Calu3 (cell line): Measurements from ENCODE around the gene NBDY. TPM values are rescaled to one million over a fixed set of nuclear protein-coding genes. Genes with fewer than 3 reads are reported as not detected.
"Not testable (repeated sequence)": the region's sequence is repeated elsewhere in the genome, so short reads cannot be mapped to it uniquely, and the experiment has no call there.

Source experiments
- BruUV-seq: library from RNA; stranded (reverse); fragments of 400-500 nt; replicated peaks from 2 replicates; lab custom pipeline; 2021; lab: Mats Ljungman, UMichigan
- CTCF ChIA-PET: fragments of 300-600 bp; sonication (Branson Sonifier 250); formaldehyde crosslinking; loops from one replicate; lab custom pipeline; 2022; ENCODE audit warnings: antibody characterized with exemption; lab: Charles Lee
- DNase-seq: peaks from one replicate; pipeline ENCODE4 v3.0.0; 2022
- H3K27ac Mint-ChIP-seq: one replicate; pipeline ENCODE4 v1.8.0; 2022; ENCODE audit warnings: mixed read lengths; ENCODE audit not compliant: unreplicated experiment
- H3K27me3 Mint-ChIP-seq: one replicate; pipeline ENCODE4 v1.8.0; 2022; ENCODE audit warnings: mixed read lengths; ENCODE audit not compliant: unreplicated experiment
- H3K36me3 Mint-ChIP-seq: one replicate; pipeline ENCODE4 v1.8.0; 2022; ENCODE audit warnings: mild to moderate bottlenecking, moderate library complexity, mixed read lengths; ENCODE audit not compliant: insufficient read depth, unreplicated experiment
- H3K4me1 Mint-ChIP-seq: one replicate; pipeline ENCODE4 v1.8.0; 2022; ENCODE audit warnings: mild to moderate bottlenecking, low read depth, mixed read lengths; ENCODE audit not compliant: unreplicated experiment
- H3K4me3 Mint-ChIP-seq: one replicate; pipeline ENCODE4 v1.8.0; 2022; ENCODE audit warnings: mild to moderate bottlenecking, low read depth, moderate library complexity, mixed read lengths; ENCODE audit not compliant: unreplicated experiment
- H3K9me3 Mint-ChIP-seq: one replicate; pipeline ENCODE4 v1.8.0; 2022; ENCODE audit warnings: low read depth, mixed read lengths; ENCODE audit not compliant: unreplicated experiment
- intact Hi-C: fragments of 100-400 bp; cut with micrococcal nuclease; formaldehyde crosslinking; loops from one replicate; pipeline ENCODE4 v1.10.0; 2022; ENCODE audit not compliant: unreplicated experiment
- total RNA-seq: library from RNA; stranded (reverse); gene quantifications from 2 replicates; pipeline ENCODE4 v1.2.3, GENCODE V29; 2022
- TF ChIP-seq, protein P1 (sequence below): fragments of 200-600 bp; IDR thresholded peaks from one replicate; pipeline ENCODE4 v1.8.0; 2022; ENCODE audit warnings: antibody characterized with exemption; ENCODE audit not compliant: unreplicated experiment

Gene NBDY
- total RNA-seq, 1 experiment from 2014 or later = 57.1 TPM

DNA sequence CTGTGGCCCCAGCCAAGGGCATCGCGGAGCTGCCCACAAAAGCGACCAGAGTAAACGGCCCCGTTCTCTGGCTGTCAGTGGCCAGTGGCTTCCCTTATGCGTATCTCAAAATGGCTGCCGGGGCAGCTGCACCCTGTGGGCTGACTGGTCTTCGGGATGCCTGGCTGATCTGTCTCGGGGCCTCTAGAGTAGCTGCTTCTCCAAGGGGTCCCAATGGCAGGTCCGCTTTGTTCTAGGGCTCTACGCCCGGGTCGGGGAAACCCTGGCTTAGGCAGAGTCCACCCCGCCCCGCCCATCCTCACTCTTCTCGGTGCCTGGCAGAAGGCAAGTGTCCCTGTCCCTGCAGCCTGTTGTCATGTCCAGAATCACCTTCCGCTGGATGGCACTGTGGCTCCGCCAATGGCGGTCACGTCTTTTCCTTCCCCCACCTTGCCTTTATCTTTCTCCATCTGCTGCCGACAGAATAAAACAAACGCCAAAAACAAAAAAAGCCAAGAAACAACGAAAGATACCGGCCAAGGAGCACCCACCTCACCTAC is 44.5 kb downstream of the NBDY start:
- BruUV-seq, H3K36me3 Mint-ChIP-seq, H3K4me1 Mint-ChIP-seq, H3K4me3 Mint-ChIP-seq, CTCF ChIA-PET, DNase-seq, H3K9me3 Mint-ChIP-seq, H3K27ac Mint-ChIP-seq, H3K27me3 Mint-ChIP-seq, intact Hi-C loops: not testable (repeated sequence)

GRCh38 chrX:56778099-56778923 is 49.3 kb downstream of the NBDY start:
- H3K36me3 Mint-ChIP-seq, DNase-seq, H3K4me3 Mint-ChIP-seq, H3K9me3 Mint-ChIP-seq, H3K27ac Mint-ChIP-seq, intact Hi-C loops, H3K27me3 Mint-ChIP-seq, H3K4me1 Mint-ChIP-seq, BruUV-seq, CTCF ChIA-PET: not testable (repeated sequence)

- CTCF ChIA-PET = not testable (repeated sequence)
These were observed 50.0 kb downstream of the NBDY start for GRCh38 chrX:56778924-56779468.

DNA sequence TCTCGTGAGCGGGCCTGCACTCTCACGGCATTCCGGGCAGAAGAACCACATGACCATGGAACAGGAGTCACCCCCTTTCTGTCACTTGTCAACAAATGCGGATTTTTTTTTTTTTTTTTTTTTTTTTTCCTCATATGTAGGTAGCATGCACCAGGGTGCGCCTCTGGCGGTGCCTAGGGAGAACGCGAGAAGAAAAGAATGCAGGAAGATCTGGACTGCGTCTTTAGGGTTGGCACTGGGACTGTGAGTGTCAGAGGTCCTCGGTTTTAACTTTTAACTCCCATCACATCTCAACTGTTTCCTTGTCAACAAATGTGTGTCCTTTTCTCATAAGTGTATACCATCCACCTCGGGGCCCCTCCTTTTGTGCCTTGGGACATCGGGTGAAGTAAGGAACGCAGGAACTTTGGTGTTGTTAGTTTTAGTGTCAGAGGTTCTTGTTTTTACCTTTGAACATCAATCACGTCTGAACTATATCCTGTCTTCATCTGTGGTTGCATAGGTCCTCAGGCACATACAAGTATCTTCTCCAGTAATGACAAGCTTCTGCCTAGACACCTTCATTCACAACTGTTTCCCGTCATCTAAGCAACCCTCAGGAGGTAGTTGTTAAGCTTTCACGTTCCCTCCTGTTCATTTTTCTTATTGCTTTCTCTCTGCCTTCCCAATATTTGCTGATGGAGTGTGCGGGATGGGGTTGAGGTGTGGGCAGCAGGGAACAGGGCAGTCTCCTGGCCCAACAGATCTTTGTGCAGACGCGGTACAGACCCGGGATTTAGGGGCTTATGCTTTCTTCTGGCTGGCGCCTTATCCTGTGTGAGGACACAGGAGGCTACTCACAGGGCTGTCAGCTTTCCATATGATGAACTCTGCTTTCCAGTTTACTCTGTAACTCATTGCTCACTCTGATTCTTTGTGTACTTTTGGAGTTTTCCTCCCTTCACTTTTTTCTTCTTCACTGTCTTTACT is 51.9 kb downstream of the NBDY start:
- H3K9me3 Mint-ChIP-seq, H3K4me1 Mint-ChIP-seq, BruUV-seq, H3K27me3 Mint-ChIP-seq, CTCF ChIA-PET, DNase-seq, H3K4me3 Mint-ChIP-seq, intact Hi-C loops, H3K36me3 Mint-ChIP-seq, H3K27ac Mint-ChIP-seq: not testable (repeated sequence)

More at GRCh38 chrX:56778924-56779468, 50.0 kb downstream of the NBDY start:
- H3K27ac Mint-ChIP-seq, H3K4me3 Mint-ChIP-seq, H3K4me1 Mint-ChIP-seq, intact Hi-C loops, DNase-seq, H3K36me3 Mint-ChIP-seq, H3K27me3 Mint-ChIP-seq, BruUV-seq, H3K9me3 Mint-ChIP-seq: not testable (repeated sequence)

- CTCF ChIA-PET = no interaction called here
- TF ChIP-seq, protein P1, sequence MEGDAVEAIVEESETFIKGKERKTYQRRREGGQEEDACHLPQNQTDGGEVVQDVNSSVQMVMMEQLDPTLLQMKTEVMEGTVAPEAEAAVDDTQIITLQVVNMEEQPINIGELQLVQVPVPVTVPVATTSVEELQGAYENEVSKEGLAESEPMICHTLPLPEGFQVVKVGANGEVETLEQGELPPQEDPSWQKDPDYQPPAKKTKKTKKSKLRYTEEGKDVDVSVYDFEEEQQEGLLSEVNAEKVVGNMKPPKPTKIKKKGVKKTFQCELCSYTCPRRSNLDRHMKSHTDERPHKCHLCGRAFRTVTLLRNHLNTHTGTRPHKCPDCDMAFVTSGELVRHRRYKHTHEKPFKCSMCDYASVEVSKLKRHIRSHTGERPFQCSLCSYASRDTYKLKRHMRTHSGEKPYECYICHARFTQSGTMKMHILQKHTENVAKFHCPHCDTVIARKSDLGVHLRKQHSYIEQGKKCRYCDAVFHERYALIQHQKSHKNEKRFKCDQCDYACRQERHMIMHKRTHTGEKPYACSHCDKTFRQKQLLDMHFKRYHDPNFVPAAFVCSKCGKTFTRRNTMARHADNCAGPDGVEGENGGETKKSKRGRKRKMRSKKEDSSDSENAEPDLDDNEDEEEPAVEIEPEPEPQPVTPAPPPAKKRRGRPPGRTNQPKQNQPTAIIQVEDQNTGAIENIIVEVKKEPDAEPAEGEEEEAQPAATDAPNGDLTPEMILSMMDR = no peak
- Mint-ChIP-seq H3K27ac (no peak overlapping the region), H3K4me1 (no peaks in the 10 kb centered on the region), H3K27me3 (no peaks in the 10 kb centered on the region), H3K36me3 (peaks cover 4% of the 10 kb centered on the region), H3K9me3 (no peaks in the 10 kb centered on the region), H3K4me3 (no peak overlapping the region)
- intact Hi-C loops = no loop called here
- no peak for DNase-seq
- BruUV-seq = no TSS peak
These were observed 53.3 kb downstream of the NBDY start for GRCh38 chrX:56782352-56782751.
